ENCODE measurements around the gene ZBED6. TPM values are rescaled to one million over a fixed set of nuclear protein-coding genes. Genes with fewer than 3 reads are reported as not detected.

ZBED6 gene
- total RNA-seq, 1 experiment from 2014 or later: 68.2 TPM

DNA sequence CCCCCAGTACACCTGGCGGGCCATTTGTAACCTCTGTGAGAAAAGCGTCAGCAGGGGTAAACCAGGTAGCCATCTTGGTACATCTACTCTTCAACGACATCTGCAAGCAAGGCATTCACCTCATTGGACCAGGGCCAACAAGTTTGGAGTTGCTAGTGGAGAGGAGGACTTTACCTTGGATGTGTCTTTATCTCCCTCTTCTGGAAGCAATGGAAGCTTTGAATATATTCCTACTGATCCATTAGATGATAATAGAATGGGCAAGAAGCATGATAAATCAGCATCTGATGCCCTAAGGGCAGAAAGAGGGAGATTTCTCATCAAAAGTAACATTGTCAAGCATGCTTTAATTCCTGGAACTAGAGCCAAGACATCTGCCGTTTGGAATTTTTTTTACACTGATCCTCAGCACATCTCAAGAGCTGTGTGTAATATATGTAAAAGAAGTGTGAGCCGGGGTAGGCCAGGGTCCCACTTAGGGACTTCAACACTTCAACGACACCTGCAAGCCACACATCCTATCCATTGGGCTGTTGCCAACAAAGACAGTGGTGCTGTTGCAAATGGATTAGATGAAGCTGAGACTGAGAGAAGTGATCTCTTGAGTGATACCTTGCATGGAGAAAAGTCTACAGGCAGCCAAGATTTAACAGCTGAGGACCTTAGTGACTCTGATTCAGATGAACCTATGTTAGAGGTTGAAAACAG lies 2.7 kb downstream of the ZBED6 start:
- Mint-ChIP-seq H3K4me3 (ENCODE audit: unreplicated experiment) (peak overlapping the region; percentile 86), H3K27me3 (ENCODE audit: insufficient read depth, unreplicated experiment) (no peaks in the 10 kb centered on the region), H3K27ac (ENCODE audit: low read depth, unreplicated experiment) (peak overlapping the region; percentile 98), H3K36me3 (ENCODE audit: insufficient read depth, unreplicated experiment) (peaks cover 66% of the 10 kb centered on the region), H3K4me1 (ENCODE audit: insufficient read depth, unreplicated experiment) (peaks cover 50% of the 10 kb centered on the region), H3K9me3 (ENCODE audit: unreplicated experiment) (no peaks in the 10 kb centered on the region)
- POLR2A ChIA-PET: interaction anchor here (0.6 to 4.3 kb wide), 17 partner anchors 10 to 493 kb away, joined by 3 to 32 read pairs (median 4); partner anchors contain the start of gene BTG2
- TF ChIP-seq, protein P1, sequence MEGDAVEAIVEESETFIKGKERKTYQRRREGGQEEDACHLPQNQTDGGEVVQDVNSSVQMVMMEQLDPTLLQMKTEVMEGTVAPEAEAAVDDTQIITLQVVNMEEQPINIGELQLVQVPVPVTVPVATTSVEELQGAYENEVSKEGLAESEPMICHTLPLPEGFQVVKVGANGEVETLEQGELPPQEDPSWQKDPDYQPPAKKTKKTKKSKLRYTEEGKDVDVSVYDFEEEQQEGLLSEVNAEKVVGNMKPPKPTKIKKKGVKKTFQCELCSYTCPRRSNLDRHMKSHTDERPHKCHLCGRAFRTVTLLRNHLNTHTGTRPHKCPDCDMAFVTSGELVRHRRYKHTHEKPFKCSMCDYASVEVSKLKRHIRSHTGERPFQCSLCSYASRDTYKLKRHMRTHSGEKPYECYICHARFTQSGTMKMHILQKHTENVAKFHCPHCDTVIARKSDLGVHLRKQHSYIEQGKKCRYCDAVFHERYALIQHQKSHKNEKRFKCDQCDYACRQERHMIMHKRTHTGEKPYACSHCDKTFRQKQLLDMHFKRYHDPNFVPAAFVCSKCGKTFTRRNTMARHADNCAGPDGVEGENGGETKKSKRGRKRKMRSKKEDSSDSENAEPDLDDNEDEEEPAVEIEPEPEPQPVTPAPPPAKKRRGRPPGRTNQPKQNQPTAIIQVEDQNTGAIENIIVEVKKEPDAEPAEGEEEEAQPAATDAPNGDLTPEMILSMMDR (IDR thresholded peaks at IDR 0.05; ENCODE audit: unreplicated experiment): peak; percentile 9
- CTCF ChIA-PET: interaction anchor here (0.6 to 3.0 kb wide), 19 partner anchors 9 to 794 kb away, joined by 3 to 23 read pairs (median 3); partner anchors contain the start of gene ATP2B4
- intact Hi-C loops (cut with micrococcal nuclease): loop anchor here (1.0 to 10.0 kb wide), 5 partner anchors 46 to 293 kb away; partner anchors contain the start of gene ATP2B4
- no TSS peak for BruUV-seq (replicated peaks)
- DNase-seq (ENCODE audit: unreplicated experiment): peak; percentile 81

DNA sequence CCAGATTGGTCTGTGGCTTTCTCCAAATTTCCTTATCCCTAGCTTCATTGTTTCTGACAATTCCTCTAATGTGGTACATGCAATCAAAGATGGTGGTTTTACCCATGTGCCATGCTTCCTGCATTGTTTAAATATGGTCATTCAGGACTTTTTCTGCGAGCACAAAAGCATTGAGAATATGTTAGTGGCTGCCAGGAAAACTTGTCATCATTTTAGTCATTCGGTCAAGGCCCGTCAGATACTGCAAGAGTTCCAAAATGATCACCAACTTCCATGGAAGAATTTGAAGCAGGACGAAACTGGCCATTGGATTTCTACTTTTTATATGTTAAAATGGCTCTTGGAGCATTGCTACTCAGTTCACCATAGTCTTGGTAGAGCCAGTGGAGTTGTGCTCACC lies 3.7 kb downstream of the ZBED6 start:
- no TSS peak for BruUV-seq (replicated peaks)
- POLR2A ChIA-PET: interaction anchor here (1.8 to 4.3 kb wide), 3 partner anchors 9 to 295 kb away, joined by 3 to 32 read pairs (median 8); no protein-coding TSS in a partner anchor
- Mint-ChIP-seq H3K36me3 (ENCODE audit: insufficient read depth, unreplicated experiment) (peaks cover 77% of the 10 kb centered on the region), H3K9me3 (ENCODE audit: unreplicated experiment) (no peaks in the 10 kb centered on the region), H3K27me3 (ENCODE audit: insufficient read depth, unreplicated experiment) (no peaks in the 10 kb centered on the region), H3K27ac (ENCODE audit: low read depth, unreplicated experiment) (peak overlapping the region; percentile 49), H3K4me3 (ENCODE audit: unreplicated experiment) (no peak overlapping the region), H3K4me1 (ENCODE audit: insufficient read depth, unreplicated experiment) (peaks cover 50% of the 10 kb centered on the region)
- DNase-seq (ENCODE audit: unreplicated experiment): no peak
- intact Hi-C loops (cut with micrococcal nuclease): loop anchor here (2.0 to 10.0 kb wide), 4 partner anchors 47 to 294 kb away; partner anchors contain the start of gene ATP2B4
- TF ChIP-seq, protein P1 (IDR thresholded peaks at IDR 0.05; ENCODE audit: unreplicated experiment): no peak
- CTCF ChIA-PET: interaction anchor here (1.0 to 3.0 kb wide), 7 partner anchors 8 to 329 kb away, joined by 3 to 23 read pairs (median 7); partner anchors contain the start of gene ATP2B4

DNA sequence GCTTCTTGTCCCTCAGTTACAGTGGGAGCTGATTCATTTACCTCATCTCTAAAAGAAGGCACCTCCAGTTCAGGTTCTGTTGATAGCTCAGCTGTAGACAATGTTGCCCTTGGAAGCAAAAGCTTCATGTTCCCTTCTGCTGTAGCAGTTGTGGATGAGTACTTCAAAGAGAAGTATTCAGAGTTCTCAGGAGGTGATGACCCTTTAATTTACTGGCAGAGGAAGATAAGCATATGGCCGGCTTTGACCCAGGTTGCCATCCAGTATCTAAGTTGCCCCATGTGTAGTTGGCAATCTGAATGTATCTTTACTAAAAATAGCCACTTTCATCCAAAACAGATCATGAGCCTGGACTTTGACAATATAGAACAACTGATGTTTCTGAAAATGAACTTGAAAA lies 4.5 kb downstream of the ZBED6 start:
- Mint-ChIP-seq H3K9me3 (ENCODE audit: unreplicated experiment) (no peaks in the 10 kb centered on the region), H3K27me3 (ENCODE audit: insufficient read depth, unreplicated experiment) (no peaks in the 10 kb centered on the region), H3K36me3 (ENCODE audit: insufficient read depth, unreplicated experiment) (peaks cover 85% of the 10 kb centered on the region), H3K4me1 (ENCODE audit: insufficient read depth, unreplicated experiment) (peaks cover 45% of the 10 kb centered on the region), H3K27ac (ENCODE audit: low read depth, unreplicated experiment) (peak overlapping the region; percentile 49), H3K4me3 (ENCODE audit: unreplicated experiment) (no peak overlapping the region)
- intact Hi-C loops (cut with micrococcal nuclease): loop anchor here (2.0 to 10.0 kb wide), 4 partner anchors 48 to 295 kb away; partner anchors contain the start of gene ATP2B4
- no peak for DNase-seq (ENCODE audit: unreplicated experiment)
- TF ChIP-seq, protein P1 (IDR thresholded peaks at IDR 0.05; ENCODE audit: unreplicated experiment): no peak
- BruUV-seq (replicated peaks): no TSS peak
- POLR2A ChIA-PET: interaction anchor here (1.1 kb wide), 1 partner anchor 88 kb away, joined by 4 read pairs; no protein-coding TSS in a partner anchor
- CTCF ChIA-PET: interaction anchor here (0.6 to 1.9 kb wide), 6 partner anchors 11 to 459 kb away, joined by 3 to 5 read pairs (median 3); no protein-coding TSS in a partner anchor

DNA sequence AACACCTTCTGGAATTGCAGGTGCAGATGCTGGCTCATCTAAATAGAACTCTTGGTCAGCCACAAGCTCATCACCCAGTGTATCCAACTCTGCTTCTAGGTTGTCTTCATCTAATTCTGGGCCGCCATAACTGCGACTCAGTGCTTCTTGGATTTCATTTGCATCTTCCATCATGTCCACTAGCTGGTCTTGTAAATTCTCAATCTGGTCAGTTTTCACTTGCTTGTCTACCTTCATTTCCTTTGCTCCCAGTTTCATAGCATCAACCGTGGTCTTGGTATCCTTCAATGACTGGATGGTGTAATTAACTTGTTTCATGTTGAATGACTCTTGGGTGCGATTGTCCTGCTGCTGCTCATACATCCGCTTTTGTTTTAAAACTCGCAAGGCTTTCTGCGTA lies 10.3 kb downstream of the ZBED6 start:
- CTCF ChIA-PET: interaction anchor here (0.6 kb wide), 1 partner anchor 180 kb away, joined by 3 read pairs; no protein-coding TSS in a partner anchor
- TF ChIP-seq, protein P1 (IDR thresholded peaks at IDR 0.05; ENCODE audit: unreplicated experiment): no peak
- Mint-ChIP-seq H3K27ac (ENCODE audit: low read depth, unreplicated experiment) (no peak overlapping the region), H3K4me3 (ENCODE audit: unreplicated experiment) (no peak overlapping the region), H3K9me3 (ENCODE audit: unreplicated experiment) (no peaks in the 10 kb centered on the region), H3K36me3 (ENCODE audit: insufficient read depth, unreplicated experiment) (peaks cover 99% of the 10 kb centered on the region), H3K4me1 (ENCODE audit: insufficient read depth, unreplicated experiment) (peaks cover 12% of the 10 kb centered on the region), H3K27me3 (ENCODE audit: insufficient read depth, unreplicated experiment) (no peaks in the 10 kb centered on the region)
- no peak for DNase-seq (ENCODE audit: unreplicated experiment)
- BruUV-seq (replicated peaks): no TSS peak
- intact Hi-C loops (cut with micrococcal nuclease): no loop called here
- POLR2A ChIA-PET: interaction anchor here (1.0 kb wide), 1 partner anchor 55 kb away, joined by 3 read pairs; no protein-coding TSS in a partner anchor

All from MCF 10A (cell line).